ENCODE data around the gene KIF16B. TPM values are rescaled to one million over a fixed set of nuclear protein-coding genes. Genes with fewer than 3 reads are reported as not detected.

The KIF16B gene
- total RNA-seq, 1 experiment from 2014 or later = 7.6 TPM

DNA sequence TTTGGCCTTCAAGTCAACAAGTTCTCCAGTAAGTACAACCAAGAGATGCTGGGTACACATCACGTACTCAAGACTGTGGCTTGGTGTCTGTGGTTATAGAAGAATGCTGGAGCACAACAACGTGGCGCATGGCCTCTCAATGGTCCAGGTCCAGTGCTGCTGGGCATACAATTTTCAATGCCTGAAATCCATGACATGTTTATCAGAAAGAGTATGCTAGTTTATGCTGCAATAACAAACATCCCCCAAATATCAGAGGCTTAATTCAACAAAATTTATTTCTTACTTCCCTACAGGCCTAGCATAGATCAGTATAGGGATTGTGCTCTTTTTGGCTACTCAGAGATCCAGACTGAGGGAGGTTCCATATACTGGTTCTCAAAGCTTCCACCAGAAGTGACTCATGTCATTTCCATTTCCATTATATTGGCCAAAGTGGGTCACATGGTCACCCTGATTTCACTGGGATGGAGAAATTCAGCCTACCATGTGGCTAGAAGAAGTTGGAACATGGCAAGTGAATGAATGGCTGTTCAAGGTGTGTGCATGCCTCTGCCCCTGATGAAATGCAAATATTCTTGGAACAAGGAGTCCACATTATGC lies 33.3 kb upstream of the KIF16B start:
- Mint-ChIP-seq H3K36me3 (no peaks in the 10 kb centered on the region), H3K27me3 (ENCODE audit: low read depth) (no peaks in the 10 kb centered on the region; the same call in 1 of the 2 replicates), H3K4me3 (no peak overlapping the region), H3K27ac (no peak overlapping the region), H3K9me3 (peaks cover 14% of the 10 kb centered on the region), H3K4me1 (no peaks in the 10 kb centered on the region)
- CTCF ChIA-PET = no interaction called here
- POLR2A ChIA-PET = no interaction called here
- DNase-seq (ENCODE audit: low spot score) = no peak
- no peak for ATAC-seq
- TF ChIP-seq CBFB (CRISPR knock-in tag; IDR thresholded peaks at IDR 0.05; ENCODE audit: low read depth) (no peak), NR2C2 (CRISPR knock-in tag; IDR thresholded peaks at IDR 0.05) (no peak), TEAD4 (CRISPR knock-in tag; IDR thresholded peaks at IDR 0.05) (no peak)
- TF ChIP-seq, protein P1, sequence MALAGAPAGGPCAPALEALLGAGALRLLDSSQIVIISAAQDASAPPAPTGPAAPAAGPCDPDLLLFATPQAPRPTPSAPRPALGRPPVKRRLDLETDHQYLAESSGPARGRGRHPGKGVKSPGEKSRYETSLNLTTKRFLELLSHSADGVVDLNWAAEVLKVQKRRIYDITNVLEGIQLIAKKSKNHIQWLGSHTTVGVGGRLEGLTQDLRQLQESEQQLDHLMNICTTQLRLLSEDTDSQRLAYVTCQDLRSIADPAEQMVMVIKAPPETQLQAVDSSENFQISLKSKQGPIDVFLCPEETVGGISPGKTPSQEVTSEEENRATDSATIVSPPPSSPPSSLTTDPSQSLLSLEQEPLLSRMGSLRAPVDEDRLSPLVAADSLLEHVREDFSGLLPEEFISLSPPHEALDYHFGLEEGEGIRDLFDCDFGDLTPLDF (CRISPR knock-in tag; IDR thresholded peaks at IDR 0.05) = no peak
- TF ChIP-seq, protein P2, sequence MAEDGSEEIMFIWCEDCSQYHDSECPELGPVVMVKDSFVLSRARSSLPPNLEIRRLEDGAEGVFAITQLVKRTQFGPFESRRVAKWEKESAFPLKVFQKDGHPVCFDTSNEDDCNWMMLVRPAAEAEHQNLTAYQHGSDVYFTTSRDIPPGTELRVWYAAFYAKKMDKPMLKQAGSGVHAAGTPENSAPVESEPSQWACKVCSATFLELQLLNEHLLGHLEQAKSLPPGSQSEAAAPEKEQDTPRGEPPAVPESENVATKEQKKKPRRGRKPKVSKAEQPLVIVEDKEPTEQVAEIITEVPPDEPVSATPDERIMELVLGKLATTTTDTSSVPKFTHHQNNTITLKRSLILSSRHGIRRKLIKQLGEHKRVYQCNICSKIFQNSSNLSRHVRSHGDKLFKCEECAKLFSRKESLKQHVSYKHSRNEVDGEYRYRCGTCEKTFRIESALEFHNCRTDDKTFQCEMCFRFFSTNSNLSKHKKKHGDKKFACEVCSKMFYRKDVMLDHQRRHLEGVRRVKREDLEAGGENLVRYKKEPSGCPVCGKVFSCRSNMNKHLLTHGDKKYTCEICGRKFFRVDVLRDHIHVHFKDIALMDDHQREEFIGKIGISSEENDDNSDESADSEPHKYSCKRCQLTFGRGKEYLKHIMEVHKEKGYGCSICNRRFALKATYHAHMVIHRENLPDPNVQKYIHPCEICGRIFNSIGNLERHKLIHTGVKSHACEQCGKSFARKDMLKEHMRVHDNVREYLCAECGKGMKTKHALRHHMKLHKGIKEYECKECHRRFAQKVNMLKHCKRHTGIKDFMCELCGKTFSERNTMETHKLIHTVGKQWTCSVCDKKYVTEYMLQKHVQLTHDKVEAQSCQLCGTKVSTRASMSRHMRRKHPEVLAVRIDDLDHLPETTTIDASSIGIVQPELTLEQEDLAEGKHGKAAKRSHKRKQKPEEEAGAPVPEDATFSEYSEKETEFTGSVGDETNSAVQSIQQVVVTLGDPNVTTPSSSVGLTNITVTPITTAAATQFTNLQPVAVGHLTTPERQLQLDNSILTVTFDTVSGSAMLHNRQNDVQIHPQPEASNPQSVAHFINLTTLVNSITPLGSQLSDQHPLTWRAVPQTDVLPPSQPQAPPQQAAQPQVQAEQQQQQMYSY (CRISPR knock-in tag; IDR thresholded peaks at IDR 0.05) = no peak
- TF ChIP-seq, protein P3, sequence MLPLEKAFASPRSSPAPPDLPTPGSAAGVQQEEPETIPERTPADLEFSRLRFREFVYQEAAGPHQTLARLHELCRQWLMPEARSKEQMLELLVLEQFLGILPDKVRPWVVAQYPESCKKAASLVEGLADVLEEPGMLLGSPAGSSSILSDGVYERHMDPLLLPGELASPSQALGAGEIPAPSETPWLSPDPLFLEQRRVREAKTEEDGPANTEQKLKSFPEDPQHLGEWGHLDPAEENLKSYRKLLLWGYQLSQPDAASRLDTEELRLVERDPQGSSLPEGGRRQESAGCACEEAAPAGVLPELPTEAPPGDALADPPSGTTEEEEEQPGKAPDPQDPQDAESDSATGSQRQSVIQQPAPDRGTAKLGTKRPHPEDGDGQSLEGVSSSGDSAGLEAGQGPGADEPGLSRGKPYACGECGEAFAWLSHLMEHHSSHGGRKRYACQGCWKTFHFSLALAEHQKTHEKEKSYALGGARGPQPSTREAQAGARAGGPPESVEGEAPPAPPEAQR (CRISPR knock-in tag; IDR thresholded peaks at IDR 0.05) = no peak

DNA sequence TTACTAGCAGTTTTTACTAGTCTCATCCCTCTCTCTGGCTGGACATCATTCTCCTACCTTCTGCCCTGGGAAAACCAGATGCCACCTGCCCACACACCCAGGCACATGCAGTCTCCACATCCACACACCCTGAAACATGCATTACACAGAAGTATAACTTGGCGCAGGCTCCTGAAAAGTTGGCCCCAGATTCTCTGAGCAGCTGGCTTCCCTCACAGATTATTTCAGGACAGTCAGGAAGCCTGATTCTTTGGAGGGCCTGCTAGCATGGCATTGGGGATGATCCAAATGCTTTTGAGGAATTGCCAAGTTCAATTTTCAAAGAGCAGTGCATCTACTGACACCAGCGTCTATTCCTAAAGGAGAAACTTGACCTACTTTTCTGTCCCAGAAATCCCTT lies 27.8 kb upstream of the KIF16B start:
- H3K4me3 Mint-ChIP-seq = no peak overlapping the region
- ChIA-PET POLR2A (no interaction called here), CTCF (no interaction called here)
- H3K9me3 Mint-ChIP-seq = peaks cover 4% of the 10 kb centered on the region; the same call in 1 of the 2 replicates
- H3K27ac Mint-ChIP-seq = no peak overlapping the region
- no peaks in the 10 kb centered on the region for H3K36me3 Mint-ChIP-seq
- H3K4me1 Mint-ChIP-seq = no peaks in the 10 kb centered on the region
- ATAC-seq (no peak), DNase-seq (ENCODE audit: low spot score) (no peak)
- no peak for TF ChIP-seq ZNF138 (CRISPR knock-in tag; conservative IDR thresholded peaks at IDR 0.05)
- TF ChIP-seq, protein P4, sequence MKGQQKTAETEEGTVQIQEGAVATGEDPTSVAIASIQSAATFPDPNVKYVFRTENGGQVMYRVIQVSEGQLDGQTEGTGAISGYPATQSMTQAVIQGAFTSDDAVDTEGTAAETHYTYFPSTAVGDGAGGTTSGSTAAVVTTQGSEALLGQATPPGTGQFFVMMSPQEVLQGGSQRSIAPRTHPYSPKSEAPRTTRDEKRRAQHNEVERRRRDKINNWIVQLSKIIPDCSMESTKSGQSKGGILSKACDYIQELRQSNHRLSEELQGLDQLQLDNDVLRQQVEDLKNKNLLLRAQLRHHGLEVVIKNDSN (CRISPR knock-in tag; IDR thresholded peaks at IDR 0.05) = no peak
- no peaks in the 10 kb centered on the region for H3K27me3 Mint-ChIP-seq (ENCODE audit: low read depth)

DNA sequence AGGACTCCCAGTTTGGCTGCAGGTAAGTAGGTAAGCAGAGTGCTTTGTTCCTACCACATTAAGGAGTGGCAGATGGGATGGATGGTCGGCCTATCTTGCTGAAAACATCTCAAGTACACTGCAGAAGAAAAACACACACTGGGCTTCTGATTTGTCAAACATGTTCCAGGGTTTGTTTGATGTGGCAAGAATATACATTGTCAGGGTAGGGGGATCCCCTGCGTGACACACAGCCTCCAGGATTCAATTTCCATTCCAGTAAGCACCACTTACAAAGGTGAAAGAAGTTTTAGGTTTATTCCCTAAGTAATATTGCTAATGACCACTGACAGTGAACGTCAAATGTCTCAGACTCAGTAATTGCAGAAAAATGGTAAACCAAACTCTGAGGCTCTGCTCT lies 26.0 kb upstream of the KIF16B start:
- H3K27ac Mint-ChIP-seq = no peak overlapping the region

More for the DNA sequence above, 26.0 kb upstream of the KIF16B start:
- H3K4me1 Mint-ChIP-seq = no peaks in the 10 kb centered on the region
- POLR2A ChIA-PET = no interaction called here
- CTCF ChIA-PET = no interaction called here
- ATAC-seq (no peak), DNase-seq (ENCODE audit: low spot score) (no peak)
- TF ChIP-seq, protein P2 (CRISPR knock-in tag; IDR thresholded peaks at IDR 0.05) = no peak
- TF ChIP-seq PRRX2 (CRISPR knock-in tag; IDR thresholded peaks at IDR 0.05) = no peak
- no peaks in the 10 kb centered on the region for H3K9me3 Mint-ChIP-seq
- no peaks in the 10 kb centered on the region for H3K27me3 Mint-ChIP-seq (ENCODE audit: low read depth)
- H3K36me3 Mint-ChIP-seq = no peaks in the 10 kb centered on the region
- no peak overlapping the region for H3K4me3 Mint-ChIP-seq

Measured in WTC11 (cell line).